Measurements from ENCODE around the gene NAA50. TPM values are rescaled to one million over a fixed set of nuclear protein-coding genes. Genes with fewer than 3 reads are reported as not detected.

The NAA50 gene
- total and polyA plus RNA-seq, 2 of the 13 experiments (the other 11 are each of a cell fraction or from before 2014, with no cell fraction given) = 30.2 to 233 TPM

- TF ChIP-seq AHR (CRISPR knock-in tag; IDR thresholded peaks at IDR 0.05) (no peak), CHD2 (IDR thresholded peaks at IDR 0.05; ENCODE audit: low read depth, low read length) (peak; percentile 61; the same call in 1 of the 2 replicates), NRL (CRISPR knock-in tag; IDR thresholded peaks at IDR 0.05; ENCODE audit: borderline replicate concordance) (no peak), ZBTB3 (CRISPR knock-in tag; IDR thresholded peaks at IDR 0.05; ENCODE audit: borderline replicate concordance, low read depth) (no peak), POGZ (CRISPR knock-in tag; IDR thresholded peaks at IDR 0.05) (peak; percentile 79), SCMH1 (CRISPR knock-in tag; IDR thresholded peaks at IDR 0.05; ENCODE audit: borderline replicate concordance) (no peak), CENPT (CRISPR knock-in tag; IDR thresholded peaks at IDR 0.05; ENCODE audit: low read depth) (no peak), MTF1 (CRISPR knock-in tag; IDR thresholded peaks at IDR 0.05) (no peak), THAP8 (CRISPR knock-in tag; IDR thresholded peaks at IDR 0.05; ENCODE audit: borderline replicate concordance) (no peak), MTERF4 (CRISPR knock-in tag; IDR thresholded peaks at IDR 0.05) (no peak), IKZF1 (IDR thresholded peaks at IDR 0.05) (no peak), ATF1 (CRISPR knock-in tag; IDR thresholded peaks at IDR 0.05) (no peak), IRF1 (CRISPR knock-in tag; IDR thresholded peaks at IDR 0.05; ENCODE audit: low read depth) (no peak), ZSCAN20 (CRISPR knock-in tag; IDR thresholded peaks at IDR 0.05; ENCODE audit: borderline replicate concordance) (no peak), MED8 (CRISPR knock-in tag; IDR thresholded peaks at IDR 0.05; ENCODE audit: insufficient replicate concordance) (no peak)
- TF ChIP-seq, protein P1, sequence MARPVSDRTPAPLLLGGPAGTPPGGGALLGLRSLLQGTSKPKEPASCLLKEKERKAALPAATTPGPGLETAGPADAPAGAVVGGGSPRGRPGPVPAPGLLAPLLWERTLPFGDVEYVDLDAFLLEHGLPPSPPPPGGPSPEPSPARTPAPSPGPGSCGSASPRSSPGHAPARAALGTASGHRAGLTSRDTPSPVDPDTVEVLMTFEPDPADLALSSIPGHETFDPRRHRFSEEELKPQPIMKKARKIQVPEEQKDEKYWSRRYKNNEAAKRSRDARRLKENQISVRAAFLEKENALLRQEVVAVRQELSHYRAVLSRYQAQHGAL (CRISPR knock-in tag; IDR thresholded peaks at IDR 0.05; ENCODE audit: not compliant biosample characterization) = no peak
- TF ChIP-seq, protein P2, sequence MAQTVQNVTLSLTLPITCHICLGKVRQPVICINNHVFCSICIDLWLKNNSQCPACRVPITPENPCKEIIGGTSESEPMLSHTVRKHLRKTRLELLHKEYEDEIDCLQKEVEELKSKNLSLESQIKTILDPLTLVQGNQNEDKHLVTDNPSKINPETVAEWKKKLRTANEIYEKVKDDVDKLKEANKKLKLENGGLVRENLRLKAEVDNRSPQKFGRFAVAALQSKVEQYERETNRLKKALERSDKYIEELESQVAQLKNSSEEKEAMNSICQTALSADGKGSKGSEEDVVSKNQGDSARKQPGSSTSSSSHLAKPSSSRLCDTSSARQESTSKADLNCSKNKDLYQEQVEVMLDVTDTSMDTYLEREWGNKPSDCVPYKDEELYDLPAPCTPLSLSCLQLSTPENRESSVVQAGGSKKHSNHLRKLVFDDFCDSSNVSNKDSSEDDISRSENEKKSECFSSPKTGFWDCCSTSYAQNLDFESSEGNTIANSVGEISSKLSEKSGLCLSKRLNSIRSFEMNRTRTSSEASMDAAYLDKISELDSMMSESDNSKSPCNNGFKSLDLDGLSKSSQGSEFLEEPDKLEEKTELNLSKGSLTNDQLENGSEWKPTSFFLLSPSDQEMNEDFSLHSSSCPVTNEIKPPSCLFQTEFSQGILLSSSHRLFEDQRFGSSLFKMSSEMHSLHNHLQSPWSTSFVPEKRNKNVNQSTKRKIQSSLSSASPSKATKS (CRISPR knock-in tag; IDR thresholded peaks at IDR 0.05) = no peak
- TF ChIP-seq, protein P3, sequence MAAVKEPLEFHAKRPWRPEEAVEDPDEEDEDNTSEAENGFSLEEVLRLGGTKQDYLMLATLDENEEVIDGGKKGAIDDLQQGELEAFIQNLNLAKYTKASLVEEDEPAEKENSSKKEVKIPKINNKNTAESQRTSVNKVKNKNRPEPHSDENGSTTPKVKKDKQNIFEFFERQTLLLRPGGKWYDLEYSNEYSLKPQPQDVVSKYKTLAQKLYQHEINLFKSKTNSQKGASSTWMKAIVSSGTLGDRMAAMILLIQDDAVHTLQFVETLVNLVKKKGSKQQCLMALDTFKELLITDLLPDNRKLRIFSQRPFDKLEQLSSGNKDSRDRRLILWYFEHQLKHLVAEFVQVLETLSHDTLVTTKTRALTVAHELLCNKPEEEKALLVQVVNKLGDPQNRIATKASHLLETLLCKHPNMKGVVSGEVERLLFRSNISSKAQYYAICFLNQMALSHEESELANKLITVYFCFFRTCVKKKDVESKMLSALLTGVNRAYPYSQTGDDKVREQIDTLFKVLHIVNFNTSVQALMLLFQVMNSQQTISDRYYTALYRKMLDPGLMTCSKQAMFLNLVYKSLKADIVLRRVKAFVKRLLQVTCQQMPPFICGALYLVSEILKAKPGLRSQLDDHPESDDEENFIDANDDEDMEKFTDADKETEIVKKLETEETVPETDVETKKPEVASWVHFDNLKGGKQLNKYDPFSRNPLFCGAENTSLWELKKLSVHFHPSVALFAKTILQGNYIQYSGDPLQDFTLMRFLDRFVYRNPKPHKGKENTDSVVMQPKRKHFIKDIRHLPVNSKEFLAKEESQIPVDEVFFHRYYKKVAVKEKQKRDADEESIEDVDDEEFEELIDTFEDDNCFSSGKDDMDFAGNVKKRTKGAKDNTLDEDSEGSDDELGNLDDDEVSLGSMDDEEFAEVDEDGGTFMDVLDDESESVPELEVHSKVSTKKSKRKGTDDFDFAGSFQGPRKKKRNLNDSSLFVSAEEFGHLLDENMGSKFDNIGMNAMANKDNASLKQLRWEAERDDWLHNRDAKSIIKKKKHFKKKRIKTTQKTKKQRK (IDR thresholded peaks at IDR 0.05; ENCODE audit: low read length) = no peak
Observed at GRCh38 chr3:113685956-113686721, 59.9 kb downstream of the NAA50 start (continued).

Data from HepG2 (cell line).